Activated CD4-positive, alpha-beta T cell treated with anti-CD3 and anti-CD28 coated beads, Interleukin-2, amount 50 U/mL, for 48 hours (primary cell): ENCODE results near the gene XPO4.
A peak's percentile ranks its signal among the peaks of the same experiment; 100 is the strongest.
"Not testable (repeated sequence)": the region's sequence is repeated elsewhere in the genome, so short reads cannot be mapped to it uniquely, and the experiment has no call there.

ENCODE experiments used
- DNase-seq, 2 experiments: peaks; one replicate each; pipeline ENCODE4 v3.0.0-alpha.2; 2020

XPO4 gene

GRCh38 chr13:20779405-20779804 is 123.1 kb downstream of the XPO4 start:
- no peak for DNase-seq

GRCh38 chr13:20778311-20778710 is 124.2 kb downstream of the XPO4 start:
- no peak for DNase-seq

GRCh38 chr13:20776751-20777150 is 125.8 kb downstream of the XPO4 start:
- no peak for DNase-seq

- no peak for DNase-seq
Observed at GRCh38 chr13:20775961-20776360, 126.6 kb downstream of the XPO4 start.

- DNase-seq, result no peak
Observed at GRCh38 chr13:20774746-20775145, 127.8 kb downstream of the XPO4 start.

- DNase-seq, result peak; percentile 96
Observed at GRCh38 chr13:20773194-20774080, 129.1 kb downstream of the XPO4 start, which contains the start of gene EEF1AKMT1. EEF1AKMT1 (minus strand) TSS chr13:20773961; CDS start chr13:20757598, 16,363 bp downstream.

GRCh38 chr13:20772401-20773131 is 130.0 kb downstream of the XPO4 start:
- DNase-seq, result peak; percentile 8 to 11

GRCh38 chr13:20769834-20770233 is 132.7 kb downstream of the XPO4 start:
- DNase-seq, result no peak

- DNase-seq, result no peak
Observed at GRCh38 chr13:20769091-20769490, 133.5 kb downstream of the XPO4 start.

GRCh38 chr13:20767309-20767943 is 135.1 kb downstream of the XPO4 start:
- DNase-seq, result no peak

GRCh38 chr13:20760872-20761271 is 141.7 kb downstream of the XPO4 start:
- DNase-seq, result no peak

GRCh38 chr13:20754009-20754408 is 148.5 kb downstream of the XPO4 start:
- no peak for DNase-seq

- DNase-seq, result no peak
Observed at GRCh38 chr13:20749377-20749776, 153.2 kb downstream of the XPO4 start.

- DNase-seq, result not testable (repeated sequence)
Observed at GRCh38 chr13:20743830-20744404, 158.6 kb downstream of the XPO4 start.

- no peak for DNase-seq
Observed at GRCh38 chr13:20740021-20740420, 162.5 kb downstream of the XPO4 start.

- DNase-seq, result no peak
Observed at GRCh38 chr13:20738616-20739015, 163.9 kb downstream of the XPO4 start.

GRCh38 chr13:20729633-20730585 is 172.6 kb downstream of the XPO4 start:
- no peak for DNase-seq

- DNase-seq, result no peak
Observed at GRCh38 chr13:20728579-20729311, 173.8 kb downstream of the XPO4 start.

GRCh38 chr13:20727856-20728255 is 174.7 kb downstream of the XPO4 start:
- no peak for DNase-seq
